Erythroblast (primary cell): ENCODE measurements around the gene VPS37C.

ENCODE experiments used
- DNase-seq, 2 experiments: peaks; one replicate each; lab custom pipeline; 2025; lab: John Stamatoyannopoulos, UW
- GATA1 ChIP-seq: IDR thresholded peaks from 2 replicates; pipeline ENCODE4 v1.6.1; 2011; ENCODE audit warnings: low read depth, mild to moderate bottlenecking, control low read depth, low read length, moderate library complexity
- POLR2A ChIP-seq: IDR thresholded peaks from 2 replicates; pipeline ENCODE4 v1.6.1; 2011; ENCODE audit warnings: mild to moderate bottlenecking, low read length

VPS37C gene

GRCh38 chr11:61138935-61139334 lies 22.3 kb downstream of the VPS37C start:
- no peak for DNase-seq
- TF ChIP-seq POLR2A, result no peak
- TF ChIP-seq GATA1, result no peak

- no peak for DNase-seq
- no peak for TF ChIP-seq GATA1
- no peak for TF ChIP-seq POLR2A
Measured at GRCh38 chr11:61134801-61135257, 26.4 kb downstream of the VPS37C start.

DNA sequence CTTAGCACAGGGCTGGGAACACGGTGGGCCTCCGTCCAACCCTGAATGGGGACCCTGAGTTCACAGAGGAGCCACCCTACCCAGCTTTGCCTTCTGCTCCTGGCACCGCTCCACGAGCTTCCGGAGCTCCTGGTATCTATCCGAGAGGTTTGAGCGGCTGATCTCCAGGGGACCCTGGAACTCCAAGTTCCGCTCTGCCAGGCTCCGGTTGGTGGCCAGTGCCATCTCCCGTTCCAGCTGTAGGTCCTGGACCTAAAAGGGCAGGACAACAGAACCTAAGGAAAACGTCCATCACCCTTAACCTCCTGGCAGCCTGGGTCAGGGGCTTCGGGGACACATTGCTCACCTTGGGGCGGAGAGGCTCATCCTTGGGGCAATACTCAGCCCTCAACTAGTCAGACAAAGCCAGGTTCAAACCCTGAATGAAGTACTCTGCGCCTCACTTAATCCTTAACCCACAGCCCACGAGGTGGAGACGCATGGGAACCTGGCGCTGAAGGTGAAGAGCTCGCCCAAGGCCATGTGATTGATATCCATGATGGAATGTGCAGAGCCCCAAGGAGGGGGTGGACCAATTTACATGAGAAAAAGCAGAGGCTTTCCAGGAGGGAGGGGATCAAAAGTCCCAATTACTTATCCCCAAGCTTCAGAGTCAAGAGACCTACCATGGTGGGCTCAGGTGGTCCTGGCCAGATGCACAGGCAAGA lies 27.1 kb downstream of the VPS37C start:
- TF ChIP-seq GATA1, result no peak
- no peak for TF ChIP-seq POLR2A
- no peak for DNase-seq

DNA sequence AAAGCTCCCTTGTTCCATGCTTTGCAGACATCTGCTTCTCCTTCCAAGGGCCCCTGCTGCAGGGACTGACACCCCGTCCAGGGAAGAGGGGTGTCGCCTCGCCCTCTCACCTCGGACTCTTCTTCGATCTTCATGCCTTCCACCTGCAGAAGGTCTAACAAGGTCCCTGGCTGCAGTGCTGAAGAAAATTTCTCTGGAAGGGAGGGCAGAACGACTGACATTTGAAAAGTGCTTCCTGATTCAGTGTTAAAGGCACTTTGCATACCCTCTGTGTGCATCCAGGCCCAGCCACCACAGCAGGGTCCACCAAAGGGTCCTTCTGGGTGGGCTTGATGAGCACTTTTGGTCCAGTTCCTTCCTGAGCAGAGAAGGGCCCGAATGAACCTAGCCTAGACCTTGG lies 28.1 kb downstream of the VPS37C start:
- TF ChIP-seq POLR2A (no peak), GATA1 (no peak)
- DNase-seq, result no peak

DNA sequence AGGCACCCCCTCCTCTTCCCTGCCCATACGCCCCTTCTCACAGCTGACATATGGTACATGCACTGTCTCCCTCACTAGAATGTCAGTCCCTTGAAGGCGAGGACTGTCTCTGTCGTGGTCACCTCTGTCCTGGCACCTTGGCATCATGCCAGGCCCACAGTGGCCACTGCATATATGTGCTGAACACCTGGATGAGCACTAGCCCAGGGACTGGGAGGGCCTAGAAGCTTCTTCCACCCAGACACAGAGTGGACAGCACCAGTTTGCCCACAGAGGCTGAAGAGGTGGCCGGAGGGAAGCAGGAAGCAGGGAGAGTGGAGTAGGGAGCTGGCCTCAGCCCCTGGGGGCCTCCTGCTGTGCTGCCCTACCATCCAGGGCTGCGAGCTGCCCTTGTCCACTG lies 28.6 kb downstream of the VPS37C start:
- no peak for DNase-seq
- TF ChIP-seq POLR2A (no peak), GATA1 (no peak)

GRCh38 chr11:61131998-61132555 lies 29.1 kb downstream of the VPS37C start:
- TF ChIP-seq GATA1 (no peak), POLR2A (no peak)
- DNase-seq, result no peak

GRCh38 chr11:61131586-61131985 lies 29.6 kb downstream of the VPS37C start:
- DNase-seq, result no peak
- no peak for TF ChIP-seq GATA1
- TF ChIP-seq POLR2A, result no peak

DNA sequence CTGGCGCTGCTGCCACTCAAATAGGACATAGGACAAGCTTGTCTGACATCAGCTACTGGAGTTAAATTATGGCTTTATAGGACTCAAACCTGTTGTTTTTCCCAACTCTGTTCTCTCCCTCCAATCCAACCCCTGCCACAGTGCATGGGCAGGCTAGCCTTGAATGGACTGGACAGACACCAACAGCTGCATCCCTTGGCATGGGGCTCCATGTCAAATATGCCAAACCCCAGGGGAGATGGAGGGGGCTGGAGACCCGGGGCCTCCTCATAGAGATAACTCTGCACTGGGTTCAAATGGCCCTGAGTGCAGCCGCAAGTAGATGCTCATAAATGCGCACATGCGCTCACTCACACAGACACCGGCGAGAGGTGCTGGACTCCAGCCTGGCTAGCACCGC lies 30.0 kb downstream of the VPS37C start:
- DNase-seq, result no peak
- TF ChIP-seq GATA1, result no peak
- TF ChIP-seq POLR2A, result no peak

DNA sequence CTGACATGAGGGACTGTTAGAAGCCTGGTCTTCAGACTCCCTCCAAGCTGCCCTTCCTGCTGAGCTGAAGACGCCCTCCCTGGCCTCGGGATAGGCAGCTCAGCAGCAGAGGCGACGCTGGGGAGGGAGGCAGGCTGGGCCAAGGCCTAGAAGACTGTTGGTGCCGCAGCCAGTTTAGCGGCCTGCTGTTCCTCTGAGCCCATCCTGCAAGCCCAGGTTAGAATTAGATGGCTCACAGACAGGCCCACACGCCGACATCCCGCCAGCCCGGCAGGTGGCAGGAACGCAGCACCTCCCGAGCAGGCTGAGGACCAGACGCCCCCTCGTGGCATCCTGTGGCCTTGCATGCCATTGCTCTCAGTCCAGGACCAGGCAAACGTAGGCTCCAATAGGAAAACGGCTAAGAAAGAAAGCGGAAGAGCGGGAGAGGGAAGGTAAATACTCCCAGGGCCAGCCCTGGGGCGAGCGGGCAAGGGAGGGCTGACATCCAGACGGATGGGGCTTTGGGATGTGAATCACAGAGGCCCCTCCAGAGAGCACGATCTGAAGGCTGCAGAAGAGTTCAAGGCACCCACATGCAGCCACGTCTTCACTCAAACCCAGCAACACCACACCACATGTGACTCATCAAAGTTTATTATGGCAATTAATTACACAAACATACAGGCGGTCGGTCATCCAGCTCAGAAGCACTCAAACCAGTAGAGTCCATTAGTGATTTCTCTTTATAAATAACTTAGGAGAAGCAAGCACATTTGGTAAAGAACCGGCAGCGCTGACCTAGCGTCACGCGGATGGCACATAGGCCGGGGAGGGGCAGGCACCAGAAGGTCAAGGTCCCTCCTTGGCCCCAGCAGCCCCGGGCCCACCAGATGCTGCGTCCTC lies 31.3 kb downstream of the VPS37C start:
- TF ChIP-seq GATA1 (no peak), POLR2A (no peak)
- no peak for DNase-seq

DNA sequence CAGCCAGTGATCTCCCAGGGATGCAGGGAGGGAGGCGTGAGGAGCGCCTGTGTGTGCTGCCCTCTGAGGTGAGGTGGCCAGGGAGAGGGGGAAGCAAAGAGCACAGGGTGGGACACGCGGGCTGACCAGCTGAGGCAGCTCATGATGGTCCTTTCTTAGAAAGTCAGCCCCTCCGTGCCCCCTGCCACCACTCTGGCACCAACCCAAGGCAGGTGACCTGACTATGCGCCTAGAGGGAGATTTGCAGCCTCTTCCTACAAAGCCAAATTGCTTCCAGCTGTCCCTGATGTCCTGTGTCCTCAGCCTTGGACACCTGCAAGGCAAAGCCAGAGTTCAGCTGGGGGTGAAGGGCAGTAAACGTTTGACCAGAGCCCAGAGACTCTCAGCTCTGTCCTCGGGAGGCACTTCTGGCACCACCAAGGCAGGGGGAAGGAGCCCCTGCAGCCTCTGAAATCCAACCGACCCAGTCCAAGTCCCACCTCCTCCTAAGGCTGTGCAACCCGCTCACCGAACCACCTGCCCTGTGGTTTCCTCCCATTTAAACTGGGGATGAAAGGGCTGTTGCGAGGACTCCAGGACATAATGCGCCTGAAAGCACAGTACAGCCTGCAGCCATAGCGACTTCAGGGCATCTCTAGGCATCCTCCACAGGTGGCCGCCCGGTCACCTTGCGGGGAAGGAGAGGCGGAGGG lies 32.1 kb downstream of the VPS37C start:
- TF ChIP-seq POLR2A (no peak), GATA1 (no peak)
- no peak for DNase-seq

- no peak for DNase-seq
- TF ChIP-seq POLR2A, result no peak
- no peak for TF ChIP-seq GATA1
Measured at GRCh38 chr11:61127991-61128390, 33.2 kb downstream of the VPS37C start.

- no peak for DNase-seq
- TF ChIP-seq GATA1 (no peak), POLR2A (no peak)
Measured at GRCh38 chr11:61126256-61126655, 35.0 kb downstream of the VPS37C start.

DNA sequence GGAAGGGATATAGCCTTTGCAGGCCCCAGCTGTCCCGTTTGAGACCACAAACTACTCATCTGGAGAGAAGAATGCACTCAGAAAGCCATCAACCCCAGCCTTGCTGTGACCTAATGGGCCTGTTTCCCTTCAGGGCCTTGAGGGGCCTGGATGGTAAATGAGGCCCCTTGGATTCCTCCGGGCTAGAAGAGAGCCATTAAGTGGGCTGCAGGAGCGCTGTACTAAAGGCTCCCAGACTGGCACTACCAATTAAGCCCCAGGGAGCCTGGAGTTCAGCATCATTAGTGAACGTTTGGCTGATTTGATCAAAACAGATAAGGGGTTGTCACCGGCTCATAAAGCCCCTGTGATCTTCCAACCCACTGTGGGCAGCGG lies 35.9 kb downstream of the VPS37C start:
- DNase-seq, result no peak
- TF ChIP-seq GATA1, result no peak
- TF ChIP-seq POLR2A, result no peak
